ENCODE data around the gene PAN2.
"Not testable (repeated sequence)": the region's sequence is repeated elsewhere in the genome, so short reads cannot be mapped to it uniquely, and the experiment has no call there.

Gene PAN2

GRCh38 chr12:56330936-56331490 lies 2.8 kb downstream of the PAN2 start:
- Histone ChIP-seq H3K4me1 (ENCODE audit: insufficient read depth, poor library complexity, severe bottlenecking) (no peaks in the 10 kb centered on the region), H3K27ac (ENCODE audit: poor library complexity, severe bottlenecking) (no peak overlapping the region), H3K36me3 (ENCODE audit: low read depth) (peaks cover 20% of the 10 kb centered on the region), H3K4me3 (ENCODE audit: severe bottlenecking) (no peak overlapping the region), H3K9me3 (ENCODE audit: severe bottlenecking) (no peaks in the 10 kb centered on the region), H3K27me3 (ENCODE audit: insufficient read depth, poor library complexity, severe bottlenecking) (no peaks in the 10 kb centered on the region)
- TF ChIP-seq CTCF (IDR thresholded peaks at IDR 0.05; ENCODE audit: poor library complexity, severe bottlenecking): no peak
- DNase-seq (ENCODE audit: low spot score) (no peak), ATAC-seq (ENCODE audit: low read depth) (no peak)

GRCh38 chr12:56326533-56326932 lies 7.3 kb downstream of the PAN2 start:
- Histone ChIP-seq H3K4me3 (ENCODE audit: severe bottlenecking) (no peak overlapping the region), H3K4me1 (ENCODE audit: insufficient read depth, poor library complexity, severe bottlenecking) (no peaks in the 10 kb centered on the region), H3K27me3 (ENCODE audit: insufficient read depth, poor library complexity, severe bottlenecking) (no peaks in the 10 kb centered on the region), H3K27ac (ENCODE audit: poor library complexity, severe bottlenecking) (no peak overlapping the region), H3K36me3 (ENCODE audit: low read depth) (peaks cover 61% of the 10 kb centered on the region), H3K9me3 (ENCODE audit: severe bottlenecking) (no peaks in the 10 kb centered on the region)
- DNase-seq (ENCODE audit: low spot score) (no peak), ATAC-seq (ENCODE audit: low read depth) (no peak)
- no peak for TF ChIP-seq CTCF (IDR thresholded peaks at IDR 0.05; ENCODE audit: poor library complexity, severe bottlenecking)

- no peak for TF ChIP-seq CTCF (IDR thresholded peaks at IDR 0.05; ENCODE audit: poor library complexity, severe bottlenecking)
- H3K4me3 ChIP-seq (ENCODE audit: severe bottlenecking): no peak overlapping the region
- H3K27me3 ChIP-seq (ENCODE audit: insufficient read depth, poor library complexity, severe bottlenecking): no peaks in the 10 kb centered on the region
- H3K36me3 ChIP-seq (ENCODE audit: low read depth): peaks cover 61% of the 10 kb centered on the region
- H3K4me1 ChIP-seq (ENCODE audit: insufficient read depth, poor library complexity, severe bottlenecking): no peaks in the 10 kb centered on the region
- ATAC-seq (ENCODE audit: low read depth) (no peak), DNase-seq (ENCODE audit: low spot score) (no peak)
- no peaks in the 10 kb centered on the region for H3K9me3 ChIP-seq (ENCODE audit: severe bottlenecking)
- no peak overlapping the region for H3K27ac ChIP-seq (ENCODE audit: poor library complexity, severe bottlenecking)
These were observed 7.7 kb downstream of the PAN2 start for GRCh38 chr12:56326126-56326525.

- Histone ChIP-seq H3K36me3 (ENCODE audit: low read depth) (peaks cover 71% of the 10 kb centered on the region), H3K27ac (ENCODE audit: poor library complexity, severe bottlenecking) (no peak overlapping the region), H3K27me3 (ENCODE audit: insufficient read depth, poor library complexity, severe bottlenecking) (no peaks in the 10 kb centered on the region), H3K4me1 (ENCODE audit: insufficient read depth, poor library complexity, severe bottlenecking) (no peaks in the 10 kb centered on the region), H3K9me3 (ENCODE audit: severe bottlenecking) (no peaks in the 10 kb centered on the region), H3K4me3 (ENCODE audit: severe bottlenecking) (no peak overlapping the region)
- ATAC-seq (ENCODE audit: low read depth): no peak
- no peak for DNase-seq (ENCODE audit: low spot score)
- TF ChIP-seq CTCF (IDR thresholded peaks at IDR 0.05; ENCODE audit: poor library complexity, severe bottlenecking): no peak
These were observed 9.6 kb downstream of the PAN2 start for GRCh38 chr12:56324206-56324605.

GRCh38 chr12:56321610-56322009 lies 12.2 kb downstream of the PAN2 start:
- not testable (repeated sequence) for H3K27ac ChIP-seq (ENCODE audit: poor library complexity, severe bottlenecking); H3K4me1 ChIP-seq (ENCODE audit: insufficient read depth, poor library complexity, severe bottlenecking); DNase-seq (ENCODE audit: low spot score); H3K27me3 ChIP-seq (ENCODE audit: insufficient read depth, poor library complexity, severe bottlenecking); H3K4me3 ChIP-seq (ENCODE audit: severe bottlenecking); H3K9me3 ChIP-seq (ENCODE audit: severe bottlenecking); ATAC-seq (ENCODE audit: low read depth)
- peaks cover 64% of the 10 kb centered on the region for H3K36me3 ChIP-seq (ENCODE audit: low read depth)

Measured in RWPE2 (cell line).